HG02642 (cell line): ENCODE measurements around the gene PRPF19.

ENCODE experiments used
- ATAC-seq: cut with Tn5 transposase; IDR thresholded peaks from one replicate; pipeline ENCODE4 v1.9.1; 2021; ENCODE audit warnings: mild to moderate bottlenecking; ENCODE audit not compliant: unreplicated experiment, poor library complexity

Gene PRPF19

DNA sequence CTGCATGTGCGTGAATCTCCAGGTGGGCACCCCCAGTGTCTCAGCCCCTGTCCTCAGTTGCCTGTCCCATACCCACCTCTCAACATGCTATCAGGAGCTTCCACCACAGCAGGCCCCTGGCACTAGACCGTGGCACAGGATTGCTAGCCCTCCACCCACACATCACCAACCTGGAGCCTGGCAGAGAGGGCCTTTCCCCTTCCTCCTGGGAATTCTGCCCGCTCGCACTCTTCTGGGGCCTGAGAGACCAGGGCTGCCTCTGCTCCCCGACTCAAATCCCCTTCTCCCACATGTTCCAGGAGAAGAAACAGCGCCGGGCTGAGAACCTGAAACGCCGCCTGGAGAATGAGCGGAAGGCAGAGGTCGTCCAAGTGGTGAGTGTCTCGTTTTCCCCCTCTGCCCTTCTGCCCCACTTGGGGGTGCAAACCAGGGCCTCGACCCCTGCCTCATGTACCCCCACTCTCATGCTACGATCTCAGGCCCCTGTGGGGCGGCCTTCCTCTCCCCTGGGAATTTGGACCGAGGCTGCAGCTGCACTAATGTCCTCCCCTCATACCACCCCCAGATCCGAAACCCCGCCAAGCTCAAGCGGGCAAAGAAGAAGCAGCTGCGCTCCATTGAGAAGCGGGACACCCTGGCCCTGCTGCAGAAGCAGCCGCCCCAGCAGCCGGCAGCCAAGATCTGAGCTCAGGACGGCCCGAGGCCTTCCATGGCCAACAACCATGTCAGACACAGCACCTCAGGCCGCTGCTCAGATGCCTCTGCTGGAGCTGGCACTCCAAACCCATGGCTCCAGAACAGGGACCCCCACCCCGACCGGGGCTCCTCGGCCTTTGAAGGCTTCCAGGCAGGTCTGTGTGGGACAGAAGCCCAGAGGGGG is 56.5 kb downstream of the PRPF19 start:
- ATAC-seq: no peak

- ATAC-seq: no peak
Measured at GRCh38 chr11:60848714-60849151, 57.7 kb downstream of the PRPF19 start.

DNA sequence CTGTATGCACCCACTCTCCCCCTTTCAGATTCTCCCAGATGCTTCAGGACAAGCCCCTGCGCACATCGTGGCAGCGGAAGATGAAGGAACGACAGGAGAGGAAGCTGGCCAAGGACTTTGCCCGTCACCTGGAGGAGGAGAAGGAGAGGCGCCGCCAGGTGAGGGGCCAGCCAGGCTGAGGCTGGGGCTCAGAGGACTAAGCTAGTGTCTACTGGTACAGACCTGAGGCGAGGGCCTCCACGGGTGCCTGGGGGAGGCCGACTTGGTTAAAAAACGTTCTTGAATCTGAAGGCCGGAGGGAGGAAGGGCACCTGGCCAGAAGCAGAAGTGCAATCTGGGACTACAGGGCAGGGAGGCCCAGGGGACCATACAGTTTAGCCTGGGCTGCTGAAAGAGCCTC is 58.5 kb downstream of the PRPF19 start:
- ATAC-seq: no peak

DNA sequence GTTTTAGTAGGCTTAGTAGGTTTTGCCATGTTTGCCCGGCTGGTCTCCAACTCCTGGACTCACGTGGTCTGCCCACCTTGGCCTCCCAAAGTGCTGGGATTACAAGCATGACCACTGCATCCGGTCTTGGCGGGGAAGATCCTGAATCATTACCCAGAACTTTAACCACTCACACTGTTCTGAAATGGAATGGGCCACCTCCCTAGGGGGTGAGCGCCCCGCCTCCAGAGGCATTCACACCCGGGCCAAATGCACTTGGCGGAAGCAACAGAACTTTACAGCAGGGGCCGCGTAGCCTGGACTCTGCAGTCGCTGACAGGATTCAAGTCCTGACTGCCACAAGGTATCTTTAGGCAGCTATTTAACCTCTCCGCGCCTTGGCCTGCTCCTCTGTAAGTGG is 59.1 kb downstream of the PRPF19 start:
- ATAC-seq: no peak

- ATAC-seq: no peak
Measured at GRCh38 chr11:60845338-60845737, 61.0 kb downstream of the PRPF19 start.

DNA sequence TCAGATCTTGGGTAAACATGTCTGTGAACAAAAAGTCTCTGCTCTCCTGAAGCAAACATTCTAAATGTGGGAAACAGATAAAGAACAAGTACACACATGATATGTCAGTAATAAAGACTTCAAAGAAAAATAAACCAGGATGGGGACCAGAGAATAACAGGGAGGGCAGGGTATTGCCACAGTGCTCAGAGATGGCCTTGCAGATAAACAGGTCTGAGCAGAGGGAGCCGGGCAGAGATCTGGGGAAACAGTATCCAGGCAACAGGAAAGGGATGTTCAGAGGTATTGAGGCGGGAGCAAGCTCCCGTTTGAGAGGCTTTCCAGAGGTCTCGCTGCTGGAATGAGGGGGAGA is 61.5 kb downstream of the PRPF19 start:
- no peak for ATAC-seq

DNA sequence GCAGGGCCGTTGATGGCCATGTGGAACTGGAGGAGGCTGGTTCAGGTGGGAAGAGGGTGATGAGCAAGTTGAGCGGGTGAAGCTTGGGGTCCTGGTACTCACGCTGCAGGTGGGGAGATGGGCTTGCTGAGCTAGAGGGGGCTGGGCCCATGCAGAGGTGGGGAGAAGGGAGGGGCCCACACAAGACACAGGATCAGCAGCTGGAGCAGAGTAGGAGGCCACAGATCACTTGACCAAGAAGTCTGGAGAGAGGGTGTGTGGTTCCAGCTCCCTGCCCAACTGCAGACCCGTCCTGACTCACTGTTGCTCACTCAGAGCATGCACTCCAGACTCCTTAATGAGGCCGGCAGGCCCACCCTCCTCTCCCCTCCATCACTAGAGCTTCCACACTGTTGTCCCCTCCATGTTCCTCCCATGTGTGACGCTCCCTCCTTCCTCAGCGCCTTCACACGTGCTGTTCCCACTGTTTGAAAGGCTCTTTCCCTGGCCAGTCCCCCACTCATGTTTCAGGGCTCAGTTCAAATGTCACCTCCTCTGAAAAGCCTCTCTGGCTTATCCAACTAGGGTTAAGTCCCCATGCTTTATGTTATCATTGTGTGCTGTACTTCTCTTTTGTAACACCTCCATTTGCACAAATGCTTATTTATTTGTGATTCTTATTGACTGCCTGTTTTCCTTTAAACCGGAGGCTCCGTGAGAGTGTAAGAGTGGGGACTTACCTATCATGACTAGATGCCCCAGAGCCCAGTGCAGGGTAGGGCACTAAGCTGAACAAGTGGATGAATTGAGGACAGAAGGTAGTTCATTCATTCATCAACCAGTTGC is 62.1 kb downstream of the PRPF19 start:
- no peak for ATAC-seq

DNA sequence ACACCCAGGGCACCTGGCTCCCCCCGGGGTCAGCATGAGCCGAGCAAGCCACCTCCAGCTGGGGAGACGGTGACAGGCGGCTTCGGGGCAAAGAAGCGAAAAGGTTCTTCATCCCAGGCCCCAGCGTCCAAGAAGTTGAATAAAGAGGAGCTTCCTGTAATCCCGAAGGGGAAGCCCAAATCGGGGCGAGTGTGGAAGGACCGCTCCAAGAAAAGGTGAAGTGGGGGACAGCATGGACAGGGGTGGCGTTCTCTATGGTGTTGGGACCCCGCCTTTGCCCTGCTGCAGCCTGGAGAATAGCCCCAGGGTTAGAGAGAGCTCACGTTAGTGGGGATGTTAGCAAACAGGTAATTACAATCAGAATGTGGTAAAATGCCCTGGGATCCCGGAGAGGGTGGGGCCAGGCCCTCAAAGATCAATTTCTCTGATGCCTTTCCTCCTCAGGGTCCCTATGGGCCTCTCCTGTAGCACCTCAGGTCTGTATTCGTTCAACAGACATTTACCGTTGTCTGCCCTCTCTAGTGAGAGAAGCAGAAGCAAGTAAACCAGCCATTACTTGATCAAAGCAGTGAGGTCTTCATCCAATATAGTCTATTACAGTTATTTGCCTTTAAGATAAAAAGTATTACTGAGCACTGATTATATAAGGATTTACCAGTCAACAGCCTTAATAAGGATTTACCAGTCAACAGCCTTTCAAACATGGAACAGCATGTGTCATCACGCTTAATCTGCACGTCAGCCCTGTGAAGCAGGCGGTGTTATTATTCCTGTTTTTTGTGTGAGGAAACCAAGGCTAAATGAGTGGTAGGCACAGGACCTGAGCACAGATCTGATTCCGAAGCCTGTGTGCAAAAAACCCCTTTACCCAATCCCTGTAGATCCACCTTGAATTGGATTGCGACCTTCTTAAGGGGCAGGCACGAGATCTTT is 63.5 kb downstream of the PRPF19 start:
- no peak for ATAC-seq

- peak; percentile 82 for ATAC-seq
Measured at GRCh38 chr11:60841797-60842667, 64.4 kb downstream of the PRPF19 start, which contains the start of gene CCDC86. CCDC86 (plus strand) TSS chr11:60842113; CDS start chr11:60842125, 12 bp downstream.
